IPS-15b (cell line): ENCODE data around the gene ATP7B.

Source experiments
- H3K27me3 ChIP-seq: one replicate; pipeline ENCODE4 v1.6.1; 2013; ENCODE audit warnings: low read length; ENCODE audit not compliant: control insufficient read depth, insufficient read depth
- H3K36me3 ChIP-seq: one replicate; pipeline ENCODE4 v1.6.1; 2013; ENCODE audit warnings: low read length; ENCODE audit not compliant: control insufficient read depth, insufficient read depth
- H3K4me1 ChIP-seq: one replicate; pipeline ENCODE4 v1.6.1; 2013; ENCODE audit warnings: mild to moderate bottlenecking, low read length; ENCODE audit not compliant: control insufficient read depth, insufficient read depth
- H3K4me3 ChIP-seq: one replicate; pipeline ENCODE4 v1.5.1; 2013; ENCODE audit warnings: low read depth, low read length
- H3K9ac ChIP-seq: one replicate; pipeline ENCODE4 v1.6.1; 2013; ENCODE audit warnings: low read depth, mild to moderate bottlenecking, low read length
- H3K9me3 ChIP-seq: one replicate; pipeline ENCODE4 v1.6.1; 2013; ENCODE audit warnings: mild to moderate bottlenecking, low read length; ENCODE audit not compliant: control insufficient read depth, insufficient read depth

Gene ATP7B

DNA sequence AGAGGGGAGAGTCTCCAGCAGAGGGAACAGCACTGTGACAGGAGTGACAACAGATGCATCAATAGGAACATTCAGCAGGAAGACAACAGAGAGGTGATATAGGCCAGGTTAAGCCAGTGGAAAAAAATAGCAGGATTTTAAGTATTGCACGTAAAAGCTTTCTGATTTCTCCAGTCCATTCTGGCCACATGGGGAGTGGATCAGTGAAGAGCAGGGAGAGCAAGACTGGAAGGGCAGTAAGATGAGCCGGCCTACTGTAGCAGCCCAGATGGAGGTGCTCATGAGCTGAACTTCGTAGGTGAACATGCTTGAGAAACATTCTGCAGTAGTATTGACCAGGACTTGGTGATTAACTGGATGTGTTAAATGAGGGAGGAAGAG lies 15.0 kb upstream of the ATP7B start:
- Histone ChIP-seq H3K9me3 (no peaks in the 10 kb centered on the region), H3K27me3 (no peaks in the 10 kb centered on the region), H3K4me1 (no peaks in the 10 kb centered on the region), H3K9ac (no peak overlapping the region), H3K4me3 (no peak overlapping the region), H3K36me3 (peaks cover 13% of the 10 kb centered on the region)

GRCh38 chr13:52025475-52026245 lies 14.4 kb upstream of the ATP7B start:
- Histone ChIP-seq H3K4me3 (no peak overlapping the region), H3K36me3 (peaks cover 13% of the 10 kb centered on the region)

GRCh38 chr13:52024481-52024880 lies 13.2 kb upstream of the ATP7B start, which contains the start of gene UTP14C:
TSS of gene UTP14C (plus strand) at chr13:52024691. CDS start at chr13:52028805, 4,114 bp downstream.
- Histone ChIP-seq H3K9me3 (no peaks in the 10 kb centered on the region), H3K4me3 (no peak within 1 kb of the TSS), H3K27me3 (no peaks in the 10 kb centered on the region), H3K9ac (no peak within 1 kb of the TSS), H3K36me3 (peaks cover 19% of the 10 kb centered on the region), H3K4me1 (no peaks in the 10 kb centered on the region)

More at GRCh38 chr13:52025475-52026245, 14.4 kb upstream of the ATP7B start:
- H3K9ac ChIP-seq: no peak overlapping the region
- no peaks in the 10 kb centered on the region for H3K4me1 ChIP-seq
- H3K27me3 ChIP-seq: no peaks in the 10 kb centered on the region
- H3K9me3 ChIP-seq: no peaks in the 10 kb centered on the region

DNA sequence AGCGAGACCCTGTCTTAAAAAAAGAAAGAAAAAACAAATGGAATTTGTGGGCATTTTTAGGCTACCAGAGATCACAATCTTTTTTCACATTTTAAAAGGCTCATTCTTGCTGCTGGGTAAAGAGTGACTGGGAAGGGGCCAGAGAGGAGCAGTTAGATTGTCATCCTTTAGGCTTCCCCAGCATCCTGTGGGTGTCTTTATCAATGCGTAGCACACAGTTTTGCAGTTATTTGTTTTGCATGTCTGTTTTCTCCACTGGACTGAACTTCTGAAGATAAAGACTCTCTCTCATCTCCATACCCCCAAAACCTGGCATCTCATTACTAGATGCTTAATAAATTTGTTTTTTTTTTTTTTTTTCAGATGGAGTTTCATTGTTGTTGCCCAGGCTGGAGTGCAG lies 11.1 kb upstream of the ATP7B start:
- Histone ChIP-seq H3K36me3 (peaks cover 17% of the 10 kb centered on the region), H3K27me3 (no peaks in the 10 kb centered on the region), H3K4me3 (no peak overlapping the region), H3K4me1 (no peaks in the 10 kb centered on the region), H3K9me3 (no peaks in the 10 kb centered on the region), H3K9ac (no peak overlapping the region)

DNA sequence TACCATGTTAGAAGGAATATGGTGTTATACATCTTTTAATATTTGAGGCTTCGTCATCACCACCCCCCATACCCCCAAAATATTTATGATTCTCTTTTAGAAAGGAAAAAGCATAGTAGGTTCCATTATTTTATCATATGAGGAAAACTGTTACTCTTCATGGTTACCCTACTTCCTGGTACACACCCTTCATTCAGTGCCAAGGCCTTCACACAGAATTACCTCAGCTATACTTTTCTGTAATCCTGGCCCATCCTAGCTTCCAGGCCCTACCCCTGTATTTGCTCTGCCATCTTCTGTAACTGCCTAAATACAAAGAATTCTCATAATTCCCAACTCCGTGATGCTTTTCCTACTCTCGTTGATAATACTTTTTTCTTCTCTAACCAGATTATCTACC lies 8.9 kb upstream of the ATP7B start:
- Histone ChIP-seq H3K9ac (no peak overlapping the region), H3K4me1 (no peaks in the 10 kb centered on the region)

GRCh38 chr13:52016296-52016695 lies 5.0 kb upstream of the ATP7B start:
- H3K9ac ChIP-seq: no peak overlapping the region
- H3K4me3 ChIP-seq: no peak overlapping the region
- peaks cover 12% of the 10 kb centered on the region for H3K36me3 ChIP-seq
- no peaks in the 10 kb centered on the region for H3K27me3 ChIP-seq
- H3K9me3 ChIP-seq: no peaks in the 10 kb centered on the region
- H3K4me1 ChIP-seq: no peaks in the 10 kb centered on the region

More for the DNA sequence above, 8.9 kb upstream of the ATP7B start:
- no peaks in the 10 kb centered on the region for H3K27me3 ChIP-seq
- H3K4me3 ChIP-seq: no peak overlapping the region
- peaks cover 14% of the 10 kb centered on the region for H3K36me3 ChIP-seq
- no peaks in the 10 kb centered on the region for H3K9me3 ChIP-seq

DNA sequence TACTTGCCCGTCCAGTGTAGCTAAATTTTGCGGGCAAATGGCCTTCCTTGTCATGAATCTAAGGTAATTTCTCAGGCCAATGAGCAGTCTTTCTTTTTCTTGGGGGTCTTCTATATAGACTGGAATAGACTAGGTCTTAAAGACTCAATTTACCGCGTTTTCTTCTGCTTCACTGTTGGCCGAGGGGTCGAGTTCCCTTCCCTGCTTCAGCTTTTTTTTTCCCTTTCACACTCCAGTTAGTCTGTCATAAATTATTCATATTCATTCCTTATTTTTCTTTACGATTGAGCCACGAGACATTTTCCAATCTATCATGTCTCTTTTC lies 1.2 kb upstream of the ATP7B start:
- Histone ChIP-seq H3K4me1 (peaks cover 2% of the 10 kb centered on the region), H3K4me3 (peak overlapping the region; percentile 95), H3K36me3 (peaks cover 3% of the 10 kb centered on the region), H3K9me3 (no peaks in the 10 kb centered on the region), H3K9ac (peak overlapping the region; percentile 87), H3K27me3 (peaks cover 21% of the 10 kb centered on the region)

GRCh38 chr13:52011632-52012511 lies 622 bp upstream of the ATP7B start, which contains the start of gene ALG11:
TSS of gene ALG11 (plus strand) at chr13:52012398. CDS start at chr13:52012419, 21 bp downstream.
- peak within 1 kb of the TSS; percentile 87 for H3K9ac ChIP-seq
- peaks cover 3% of the 10 kb centered on the region for H3K36me3 ChIP-seq
- H3K4me1 ChIP-seq: peaks cover 2% of the 10 kb centered on the region
- H3K4me3 ChIP-seq: peak within 1 kb of the TSS; percentile 95
- no peaks in the 10 kb centered on the region for H3K9me3 ChIP-seq
- H3K27me3 ChIP-seq: peaks cover 21% of the 10 kb centered on the region

DNA sequence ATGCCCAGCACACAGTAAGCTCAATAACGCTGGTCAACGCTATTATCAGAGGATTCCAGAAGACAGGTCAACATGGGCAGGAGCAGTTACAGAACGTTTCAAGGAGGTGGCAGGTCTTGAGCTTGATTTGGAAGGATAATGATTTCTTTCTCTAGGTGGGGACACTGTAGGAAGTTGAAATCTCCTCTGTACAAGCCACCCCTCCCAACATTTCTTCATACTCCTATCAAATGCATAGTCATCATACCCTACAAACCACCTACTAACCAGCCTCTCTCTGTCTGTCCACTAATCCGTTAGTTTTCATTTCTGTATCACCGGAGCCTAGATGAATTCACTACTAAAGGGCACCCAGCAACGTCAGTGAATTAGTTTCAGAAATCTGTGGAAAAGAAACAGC lies 1.3 kb downstream of the ATP7B start:
- Histone ChIP-seq H3K9me3 (no peaks in the 10 kb centered on the region), H3K36me3 (no peaks in the 10 kb centered on the region), H3K9ac (no peak overlapping the region), H3K27me3 (peaks cover 21% of the 10 kb centered on the region), H3K4me1 (peaks cover 2% of the 10 kb centered on the region), H3K4me3 (no peak overlapping the region)

DNA sequence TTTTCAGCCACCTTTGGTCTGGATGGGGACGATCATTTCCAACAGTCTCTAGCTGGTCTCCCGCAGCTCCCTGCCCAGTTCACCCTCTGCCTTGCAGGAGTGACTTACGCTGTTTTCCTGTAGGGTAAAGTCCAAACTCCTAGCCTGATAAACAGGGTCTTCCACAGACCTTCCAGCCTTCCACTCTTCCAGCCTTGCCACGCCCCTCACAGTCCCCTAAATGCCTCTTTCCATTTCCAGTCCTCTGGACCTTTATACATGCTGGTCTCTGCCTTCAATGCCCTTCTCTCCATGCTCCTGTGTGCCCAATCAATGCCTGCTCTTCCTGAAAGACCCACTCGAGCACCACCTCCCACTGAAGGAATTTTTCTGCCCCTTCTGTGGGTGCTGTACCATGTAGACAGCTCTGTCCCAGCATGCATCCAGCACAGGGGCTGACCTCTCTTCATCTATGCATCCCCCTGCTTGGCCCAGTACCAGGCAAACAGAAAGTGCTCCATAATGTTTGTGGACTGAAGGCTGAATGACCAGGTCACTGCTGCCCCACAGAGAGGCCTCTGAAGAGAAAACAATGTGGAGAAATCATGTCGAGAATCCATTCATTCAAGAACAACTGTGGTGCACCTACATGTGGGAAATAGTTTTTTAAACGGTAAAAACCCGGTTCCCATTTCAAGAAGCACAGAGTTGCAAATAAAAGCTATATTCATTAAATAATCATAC lies 4.6 kb downstream of the ATP7B start:
- Histone ChIP-seq H3K4me1 (peaks cover 2% of the 10 kb centered on the region), H3K27me3 (peaks cover 21% of the 10 kb centered on the region), H3K4me3 (no peak overlapping the region), H3K36me3 (no peaks in the 10 kb centered on the region), H3K9ac (no peak overlapping the region), H3K9me3 (no peaks in the 10 kb centered on the region)

DNA sequence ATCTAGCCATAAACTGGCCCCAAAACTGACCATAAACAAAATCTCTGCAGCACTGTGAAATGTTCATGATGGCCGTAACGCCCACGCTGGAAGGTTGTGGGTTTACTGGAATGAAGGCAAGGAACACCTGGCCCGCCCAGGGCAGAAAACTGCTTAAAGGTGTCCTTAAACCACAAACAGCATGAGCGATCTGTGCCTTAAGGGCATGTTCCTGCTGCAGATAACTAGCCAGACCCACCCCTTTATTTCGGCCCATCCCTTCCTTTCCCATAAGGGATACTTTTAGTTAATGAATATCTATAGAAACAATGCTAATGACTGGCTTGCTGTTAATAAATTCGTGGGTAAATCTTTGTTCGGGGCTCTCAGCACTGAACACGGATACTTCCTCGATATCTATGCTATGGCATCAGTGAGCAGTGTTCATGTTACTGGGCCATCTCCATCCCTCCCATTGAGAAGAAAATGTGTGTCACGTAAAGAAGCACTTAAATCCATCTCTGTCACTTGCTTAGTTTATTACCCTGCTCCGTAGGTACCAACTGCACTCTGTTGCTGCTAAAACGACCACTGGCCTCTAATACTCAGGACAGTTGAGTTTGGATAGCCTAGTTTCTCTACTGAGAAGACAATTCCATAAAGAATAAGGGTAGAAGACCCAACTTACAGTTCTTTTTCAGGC lies 5.3 kb downstream of the ATP7B start:
- H3K9me3 ChIP-seq: no peaks in the 10 kb centered on the region
- H3K36me3 ChIP-seq: no peaks in the 10 kb centered on the region
- no peak overlapping the region for H3K4me3 ChIP-seq
- peaks cover 2% of the 10 kb centered on the region for H3K4me1 ChIP-seq
- H3K9ac ChIP-seq: no peak overlapping the region
- peaks cover 18% of the 10 kb centered on the region for H3K27me3 ChIP-seq
